T-helper 2 cell treated with Interferon-gamma antibody and Interleukin-4, amounts not matched to agents 5 μg/mL and 100 μg/mL, for 36 hours (primary cell): ENCODE data around the gene RAP1A.
"Not testable (repeated sequence)": the region's sequence is repeated elsewhere in the genome, so short reads cannot be mapped to it uniquely, and the experiment has no call there.

Experiments
- DNase-seq: peaks from one replicate; pipeline ENCODE4 v3.0.0; 2021; ENCODE audit warnings: low spot score
- H3K27ac Mint-ChIP-seq: one replicate; pipeline ENCODE4 v1.8.0; 2021; ENCODE audit warnings: mild to moderate bottlenecking, mixed read lengths
- H3K27me3 Mint-ChIP-seq: one replicate; pipeline ENCODE4 v1.8.0; 2021; ENCODE audit warnings: low read depth, mixed read lengths
- H3K36me3 Mint-ChIP-seq: one replicate; pipeline ENCODE4 v1.8.0; 2021; ENCODE audit warnings: low read depth, mixed read lengths
- H3K4me1 Mint-ChIP-seq: one replicate; pipeline ENCODE4 v1.8.0; 2021; ENCODE audit warnings: low read depth, mixed read lengths
- H3K4me3 Mint-ChIP-seq: one replicate; pipeline ENCODE4 v1.8.0; 2022; ENCODE audit warnings: mild to moderate bottlenecking, moderate library complexity, mixed read lengths
- H3K9me3 Mint-ChIP-seq: one replicate; pipeline ENCODE4 v1.8.0; 2021; ENCODE audit warnings: mixed read lengths

Gene RAP1A

DNA sequence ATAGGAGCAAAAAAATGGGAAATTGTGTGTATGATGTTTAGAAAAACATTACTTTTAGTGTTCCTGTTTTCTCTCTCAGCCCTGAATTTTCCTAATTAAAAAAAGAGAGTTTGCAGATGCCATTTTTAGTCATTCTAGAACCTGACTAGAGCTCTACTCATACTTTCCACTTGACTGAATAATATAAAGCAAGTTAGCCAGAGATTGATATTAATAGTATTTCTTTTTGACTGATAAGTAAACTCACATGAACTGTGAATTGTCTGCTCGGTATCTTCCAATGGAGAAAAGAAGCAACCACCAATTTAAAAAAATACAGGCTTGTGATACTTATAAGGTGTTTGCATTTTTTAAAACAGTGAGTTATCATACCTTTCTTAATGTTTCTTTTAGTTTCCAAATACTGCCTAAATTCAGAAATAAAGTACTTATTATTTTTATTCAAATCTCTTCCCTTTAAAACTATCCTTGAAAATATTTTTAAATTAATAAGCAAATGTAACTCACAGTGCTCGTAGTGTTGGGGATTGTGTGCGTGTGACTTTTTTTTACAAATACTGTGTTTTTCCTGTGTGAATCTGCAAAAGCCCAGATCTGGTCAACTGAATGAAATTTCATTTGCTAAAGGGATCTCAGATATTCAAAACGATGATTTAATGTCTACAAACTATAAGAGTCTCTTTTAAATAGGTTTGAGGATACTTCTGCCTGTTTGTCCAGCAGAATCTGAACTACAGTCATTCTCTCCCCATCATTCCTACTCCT lies 9.8 kb downstream of the RAP1A start:
- Mint-ChIP-seq H3K4me1 (peaks cover 73% of the 10 kb centered on the region), H3K9me3 (no peaks in the 10 kb centered on the region), H3K4me3 (peak overlapping the region; percentile 62), H3K27ac (peak overlapping the region; percentile 67), H3K36me3 (peaks cover 26% of the 10 kb centered on the region), H3K27me3 (no peaks in the 10 kb centered on the region)
- DNase-seq = no peak

DNA sequence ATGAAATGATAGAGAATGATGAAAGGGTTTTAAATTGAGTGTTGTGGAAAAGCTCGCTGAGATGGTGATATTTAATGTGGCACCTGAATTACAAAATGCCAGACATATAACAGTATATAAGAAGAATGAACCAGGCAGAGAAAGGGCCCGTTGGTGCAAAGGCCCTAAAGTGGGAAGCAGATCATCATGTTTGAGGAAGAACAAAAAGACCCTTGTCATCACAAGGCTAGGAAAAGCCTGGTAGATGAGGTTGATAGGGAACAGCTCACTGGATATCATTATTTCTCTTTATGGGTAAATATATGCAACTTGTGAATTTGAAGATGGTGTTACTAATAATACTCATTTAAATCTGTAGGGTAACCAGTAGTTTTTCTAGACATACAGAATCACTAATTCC lies 11.0 kb downstream of the RAP1A start:
- Mint-ChIP-seq H3K9me3 (no peaks in the 10 kb centered on the region), H3K36me3 (peaks cover 30% of the 10 kb centered on the region), H3K4me3 (peak overlapping the region; percentile 1), H3K4me1 (peaks cover 69% of the 10 kb centered on the region), H3K27me3 (no peaks in the 10 kb centered on the region), H3K27ac (no peak overlapping the region)
- DNase-seq = no peak

DNA sequence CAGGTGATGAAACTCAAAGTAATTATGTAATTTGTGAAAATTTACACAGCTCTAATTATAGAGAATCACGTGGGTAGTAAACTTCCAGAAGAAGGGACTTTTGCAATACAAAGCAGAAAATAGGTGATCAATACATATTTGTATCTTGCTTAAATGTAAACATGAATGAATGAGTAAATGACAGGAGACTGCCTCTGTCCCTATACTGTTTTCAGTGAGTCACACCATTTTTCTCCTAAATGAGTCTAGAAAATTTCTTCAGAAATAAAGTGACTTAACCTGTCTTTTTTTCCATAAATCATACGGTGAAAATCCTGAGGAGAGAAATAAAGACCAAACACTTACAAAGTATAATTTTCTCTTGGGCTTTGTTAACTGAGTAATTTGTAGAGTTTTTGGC lies 11.9 kb downstream of the RAP1A start:
- Mint-ChIP-seq H3K27me3 (no peaks in the 10 kb centered on the region), H3K4me1 (peaks cover 68% of the 10 kb centered on the region), H3K27ac (no peak overlapping the region), H3K9me3 (no peaks in the 10 kb centered on the region), H3K36me3 (peaks cover 29% of the 10 kb centered on the region), H3K4me3 (peak overlapping the region; percentile 4)
- no peak for DNase-seq

DNA sequence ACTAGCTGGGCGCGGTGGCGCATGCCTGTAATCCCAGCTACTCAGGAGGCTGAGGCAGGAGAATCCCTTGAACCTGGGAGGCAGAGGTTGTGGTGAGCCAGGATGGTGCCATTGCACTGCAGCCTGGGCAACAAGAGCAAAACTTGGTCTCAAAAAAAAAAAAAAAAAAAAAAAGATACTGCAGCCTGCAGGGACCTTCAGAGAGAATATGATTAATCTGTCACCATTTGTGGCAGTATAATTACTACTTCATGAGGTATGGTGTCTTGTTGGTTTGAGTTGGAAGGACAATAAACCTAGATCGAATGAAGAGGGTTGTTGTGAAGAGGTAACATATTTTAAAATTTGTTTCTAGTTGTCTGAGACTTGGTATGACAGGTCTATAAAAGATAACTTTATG lies 13.2 kb downstream of the RAP1A start:
- peaks cover 34% of the 10 kb centered on the region for H3K36me3 Mint-ChIP-seq
- H3K27ac Mint-ChIP-seq = peak overlapping the region; percentile 27
- not testable (repeated sequence) for H3K9me3 Mint-ChIP-seq, H3K4me3 Mint-ChIP-seq, H3K27me3 Mint-ChIP-seq, DNase-seq
- peaks cover 71% of the 10 kb centered on the region for H3K4me1 Mint-ChIP-seq

DNA sequence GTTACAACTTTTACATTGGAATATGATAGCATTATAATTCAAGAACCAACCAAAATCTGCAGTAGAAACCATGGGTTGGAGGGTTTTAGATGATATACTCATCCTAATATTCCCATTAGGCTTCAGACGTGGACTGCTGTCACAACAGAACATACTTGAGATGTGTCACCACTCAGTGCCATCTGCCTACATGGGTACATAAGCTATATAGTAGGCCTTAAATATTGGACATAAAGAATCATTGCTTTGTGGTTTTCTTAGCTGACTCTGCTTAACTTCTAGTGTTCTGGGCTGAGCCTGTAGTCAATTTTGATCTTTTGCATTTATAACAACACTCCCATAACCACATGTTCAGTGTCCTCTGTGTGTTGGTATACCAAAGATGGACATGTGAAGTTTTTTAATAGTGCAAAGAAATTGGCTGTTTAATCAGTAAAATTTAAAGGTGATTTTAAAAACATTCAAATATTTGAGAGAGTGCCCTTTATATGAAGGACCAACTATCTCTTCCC lies 14.2 kb downstream of the RAP1A start:
- H3K27me3 Mint-ChIP-seq = no peaks in the 10 kb centered on the region
- DNase-seq = no peak
- no peaks in the 10 kb centered on the region for H3K9me3 Mint-ChIP-seq
- H3K27ac Mint-ChIP-seq = no peak overlapping the region
- H3K4me1 Mint-ChIP-seq = peaks cover 70% of the 10 kb centered on the region
- no peak overlapping the region for H3K4me3 Mint-ChIP-seq
- peaks cover 27% of the 10 kb centered on the region for H3K36me3 Mint-ChIP-seq

- peak overlapping the region; percentile 26 for H3K27ac Mint-ChIP-seq
- DNase-seq = no peak
- peaks cover 20% of the 10 kb centered on the region for H3K36me3 Mint-ChIP-seq
- peaks cover 63% of the 10 kb centered on the region for H3K4me1 Mint-ChIP-seq
- H3K27me3 Mint-ChIP-seq = no peaks in the 10 kb centered on the region
- H3K9me3 Mint-ChIP-seq = no peaks in the 10 kb centered on the region
- H3K4me3 Mint-ChIP-seq = peak overlapping the region; percentile 9
These were observed 15.9 kb downstream of the RAP1A start for GRCh38 chr1:111635324-111636009.

DNA sequence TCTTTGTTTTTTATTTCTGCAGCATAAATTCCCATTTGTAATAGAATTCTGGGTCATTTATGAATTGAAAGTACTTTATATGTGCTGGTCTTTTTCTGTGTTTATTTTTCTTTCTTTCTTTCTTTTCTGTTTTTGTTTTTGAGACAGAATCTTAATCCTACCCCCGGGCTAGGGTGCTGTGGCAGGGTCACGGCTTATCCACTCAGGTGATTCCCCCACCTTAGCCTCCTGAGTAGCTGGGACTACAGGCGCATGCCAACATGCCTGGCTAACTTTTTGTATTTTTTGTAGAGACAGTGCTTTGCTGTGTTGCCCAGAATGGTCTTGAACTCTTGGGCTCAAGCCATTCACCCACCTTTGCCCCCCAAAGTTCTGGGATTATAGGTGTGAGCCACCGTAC lies 18.7 kb downstream of the RAP1A start:
- DNase-seq = no peak
- Mint-ChIP-seq H3K4me3 (peak overlapping the region; percentile 49), H3K27ac (no peak overlapping the region), H3K27me3 (no peaks in the 10 kb centered on the region), H3K36me3 (peaks cover 27% of the 10 kb centered on the region), H3K4me1 (peaks cover 48% of the 10 kb centered on the region), H3K9me3 (peaks cover 2% of the 10 kb centered on the region)

- Mint-ChIP-seq H3K27ac (no peak overlapping the region), H3K36me3 (peaks cover 39% of the 10 kb centered on the region), H3K4me3 (no peak overlapping the region), H3K9me3 (peaks cover 5% of the 10 kb centered on the region), H3K27me3 (no peaks in the 10 kb centered on the region), H3K4me1 (peaks cover 51% of the 10 kb centered on the region)
- DNase-seq = no peak
These were observed 20.1 kb downstream of the RAP1A start for GRCh38 chr1:111639602-111640198.

- H3K27me3 Mint-ChIP-seq = no peaks in the 10 kb centered on the region
These were observed 23.5 kb downstream of the RAP1A start for GRCh38 chr1:111643097-111643496.

DNA sequence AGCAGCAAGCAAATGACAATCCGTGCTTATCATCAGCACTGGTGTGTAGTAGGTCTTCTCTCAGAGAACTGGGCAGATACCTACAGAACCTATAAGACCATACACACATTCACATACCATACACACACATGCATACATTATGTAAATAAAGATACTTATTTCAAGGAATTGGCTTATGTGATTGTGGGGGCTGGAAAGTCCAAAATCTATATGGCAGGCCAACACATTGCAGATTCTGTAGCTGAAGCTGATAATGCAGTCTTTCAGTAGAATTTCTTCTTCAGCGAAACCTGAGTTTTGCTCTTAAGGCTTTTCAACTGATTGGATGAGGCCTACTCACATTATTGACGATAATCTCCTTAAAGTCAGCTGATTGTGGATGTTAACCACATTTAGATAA lies 24.1 kb downstream of the RAP1A start:
- peaks cover 39% of the 10 kb centered on the region for H3K36me3 Mint-ChIP-seq
- peaks cover 52% of the 10 kb centered on the region for H3K4me1 Mint-ChIP-seq
- DNase-seq = no peak
- no peaks in the 10 kb centered on the region for H3K27me3 Mint-ChIP-seq
- no peak overlapping the region for H3K4me3 Mint-ChIP-seq
- peaks cover 5% of the 10 kb centered on the region for H3K9me3 Mint-ChIP-seq
- H3K27ac Mint-ChIP-seq = no peak overlapping the region

More at GRCh38 chr1:111643097-111643496, 23.5 kb downstream of the RAP1A start:
- H3K4me3 Mint-ChIP-seq = no peak overlapping the region
- DNase-seq = no peak
- H3K36me3 Mint-ChIP-seq = peaks cover 35% of the 10 kb centered on the region
- peaks cover 52% of the 10 kb centered on the region for H3K4me1 Mint-ChIP-seq
- peaks cover 5% of the 10 kb centered on the region for H3K9me3 Mint-ChIP-seq
- H3K27ac Mint-ChIP-seq = no peak overlapping the region

DNA sequence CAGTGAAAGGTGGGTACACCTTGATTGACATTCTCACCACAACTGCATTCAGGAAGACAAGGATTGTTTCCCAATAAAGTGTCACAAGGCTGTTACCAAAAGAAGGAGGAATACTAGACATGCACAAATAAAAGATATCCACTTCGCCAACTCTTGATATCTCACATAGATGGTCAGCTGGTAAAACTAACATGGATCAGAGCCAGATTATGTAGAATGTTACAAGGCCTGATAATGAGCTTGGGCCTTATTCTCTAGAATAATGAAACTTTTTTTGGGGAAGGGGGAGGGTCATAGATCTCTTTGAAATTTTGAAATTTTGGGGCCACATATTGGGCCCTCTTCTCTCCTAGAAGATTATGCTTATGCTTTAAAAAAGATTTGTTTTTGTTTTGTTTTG lies 24.9 kb downstream of the RAP1A start:
- Mint-ChIP-seq H3K36me3 (peaks cover 44% of the 10 kb centered on the region), H3K27ac (no peak overlapping the region), H3K4me3 (no peak overlapping the region), H3K27me3 (no peaks in the 10 kb centered on the region), H3K4me1 (peaks cover 54% of the 10 kb centered on the region), H3K9me3 (peaks cover 5% of the 10 kb centered on the region)
- no peak for DNase-seq

DNA sequence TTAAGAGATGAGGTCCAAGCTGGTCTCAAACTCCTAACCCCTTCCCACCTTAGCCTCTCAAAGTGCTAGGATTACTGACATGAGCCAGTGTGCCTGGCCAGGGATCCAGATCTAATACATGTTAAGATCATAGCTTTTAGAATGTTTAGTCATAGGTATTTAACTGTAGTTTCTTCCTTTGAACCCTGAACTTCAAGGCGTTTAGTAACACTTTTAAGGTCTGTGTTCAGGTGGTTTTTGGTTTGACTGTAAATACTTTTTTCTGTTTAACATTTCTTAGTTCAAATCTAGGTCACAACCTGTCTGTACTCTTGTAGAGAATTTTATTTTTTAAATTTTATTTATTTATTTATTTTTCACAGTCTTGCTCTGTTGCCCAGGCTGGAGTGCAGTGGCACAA lies 28.1 kb downstream of the RAP1A start:
- Mint-ChIP-seq H3K27ac (peak overlapping the region; percentile 79), H3K27me3 (no peaks in the 10 kb centered on the region), H3K36me3 (peaks cover 37% of the 10 kb centered on the region), H3K9me3 (peaks cover 5% of the 10 kb centered on the region), H3K4me1 (peaks cover 57% of the 10 kb centered on the region), H3K4me3 (peak overlapping the region; percentile 43)
- DNase-seq = no peak

- H3K27ac Mint-ChIP-seq = peak overlapping the region; percentile 79
- peaks cover 60% of the 10 kb centered on the region for H3K4me1 Mint-ChIP-seq
- peaks cover 34% of the 10 kb centered on the region for H3K36me3 Mint-ChIP-seq
- no peaks in the 10 kb centered on the region for H3K9me3 Mint-ChIP-seq
- H3K27me3 Mint-ChIP-seq = no peaks in the 10 kb centered on the region
- H3K4me3 Mint-ChIP-seq = peak overlapping the region; percentile 36
- DNase-seq = no peak
These were observed 29.2 kb downstream of the RAP1A start for GRCh38 chr1:111648806-111649205.

- no peaks in the 10 kb centered on the region for H3K27me3 Mint-ChIP-seq
These were observed 29.6 kb downstream of the RAP1A start for GRCh38 chr1:111649227-111649626.

More at GRCh38 chr1:111649227-111649626, 29.6 kb downstream of the RAP1A start:
- no peak for DNase-seq
- no peak overlapping the region for H3K4me3 Mint-ChIP-seq
- peak overlapping the region; percentile 58 for H3K27ac Mint-ChIP-seq
- H3K9me3 Mint-ChIP-seq = no peaks in the 10 kb centered on the region
- H3K4me1 Mint-ChIP-seq = peaks cover 62% of the 10 kb centered on the region
- peaks cover 32% of the 10 kb centered on the region for H3K36me3 Mint-ChIP-seq
